ENCODE measurements around the gene DLGAP5. TPM values are rescaled to one million over a fixed set of nuclear protein-coding genes. Genes with fewer than 3 reads are reported as not detected.
A peak's percentile ranks its signal among the peaks of the same experiment; 100 is the strongest.

DLGAP5 gene
- total RNA-seq, 1 experiment from 2014 or later = 72.8 TPM

DNA sequence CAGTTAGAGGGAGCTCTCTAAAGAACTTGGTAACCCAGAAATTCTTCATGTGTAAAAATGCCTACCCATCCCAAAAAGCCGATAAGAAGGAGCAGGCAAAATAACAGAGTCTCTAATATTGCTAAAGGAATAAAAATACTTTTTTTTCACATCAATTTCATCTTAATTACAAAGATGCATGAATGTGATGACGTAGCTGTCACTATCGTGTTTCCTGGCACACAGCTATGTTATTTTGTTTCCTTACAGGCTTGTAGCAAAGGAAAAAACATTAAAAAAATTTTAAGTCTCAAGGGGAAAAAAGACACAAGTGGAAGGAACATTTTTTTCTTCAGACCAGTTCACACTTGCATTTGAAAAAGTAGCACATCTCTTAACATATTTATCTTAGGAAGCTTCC lies 72.6 kb downstream of the DLGAP5 start:
- H3K4me1 ChIP-seq (ENCODE audit: control insufficient read depth in 1 of 2, insufficient read depth in 2 of 2, low read length in 2 of 2) = peaks cover 15 to 17% of the 10 kb centered on the region in 2 experiments
- ChIA-PET CTCF (no interaction called here), POLR2A (interaction anchor here (1.4 to 1.8 kb wide), 2 partner anchors 10 to 11 kb away, joined by 5 to 8 read pairs; partner anchors contain the start of gene LGALS3), RAD21 (ENCODE audit: low non-redundant PET in 1 of 2, low total read pairs in 2 of 2, uncharacterized antibody in 2 of 2, unreplicated experiment in 2 of 2) (no interaction called here)
- H3K4me2 ChIP-seq (ENCODE audit: low read length) = no peak overlapping the region
- no peak overlapping the region for H3K27ac ChIP-seq (ENCODE audit: low read depth, low read length)
- peak overlapping the region; percentile 53 for H2AFZ ChIP-seq (ENCODE audit: low read depth, low read length, poor library complexity, severe bottlenecking)
- ATAC-seq = no peak
- TF ChIP-seq, protein P1, sequence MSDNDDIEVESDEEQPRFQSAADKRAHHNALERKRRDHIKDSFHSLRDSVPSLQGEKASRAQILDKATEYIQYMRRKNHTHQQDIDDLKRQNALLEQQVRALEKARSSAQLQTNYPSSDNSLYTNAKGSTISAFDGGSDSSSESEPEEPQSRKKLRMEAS (IDR thresholded peaks at IDR 0.05) = no peak
- no peak for TF ChIP-seq YY1 (IDR thresholded peaks at IDR 0.05; ENCODE audit: extremely low read depth, insufficient replicate concordance, low read depth, low read length)
- TF ChIP-seq EZH2 (IDR thresholded peaks at IDR 0.05) = no peak
- TF ChIP-seq POLR2AphosphoS5 (IDR thresholded peaks at IDR 0.05; ENCODE audit: low read depth, low read length) = no peak
- no peaks in the 10 kb centered on the region for H3K27me3 ChIP-seq (ENCODE audit: insufficient read depth, low read length)
- no peaks in the 10 kb centered on the region for H3K79me2 ChIP-seq (ENCODE audit: insufficient read depth, low read length)
- H3K9ac ChIP-seq (ENCODE audit: low read length) = no peak overlapping the region
- no peaks in the 10 kb centered on the region for H3K36me3 ChIP-seq (ENCODE audit: control insufficient read depth in 1 of 2, insufficient read depth in 2 of 2, low read length in 2 of 2)
- no TSS peak for BruUV-seq (replicated peaks)
- H4K20me1 ChIP-seq (ENCODE audit: insufficient read depth) = no peaks in the 10 kb centered on the region
- no peaks in the 10 kb centered on the region for H3K9me3 ChIP-seq (ENCODE audit: control insufficient read depth in 1 of 2, insufficient read depth in 1 of 2, low read depth in 1 of 2, low read length in 2 of 2)
- no peaks in the 10 kb centered on the region for H3K9me2 ChIP-seq (ENCODE audit: insufficient read depth)
- no peak for DNase-seq (ENCODE audit: low read depth, low spot score)
- intact Hi-C loops (cut with micrococcal nuclease) = no loop called here
- H3K4me3 ChIP-seq (replicated peaks in 1 of 2; ENCODE audit: low read depth in 1 of 2, low read length in 2 of 2) = no peak overlapping the region

- Histone ChIP-seq H4K20me1 (ENCODE audit: insufficient read depth) (no peaks in the 10 kb centered on the region), H3K4me3 (replicated peaks in 1 of 2; ENCODE audit: low read depth in 1 of 2, low read length in 2 of 2) (no peak overlapping the region), H3K27me3 (ENCODE audit: insufficient read depth, low read length) (no peaks in the 10 kb centered on the region), H3K4me1 (ENCODE audit: control insufficient read depth in 1 of 2, insufficient read depth in 2 of 2, low read length in 2 of 2) (peaks cover 11 to 12% of the 10 kb centered on the region in 2 experiments), H3K27ac (ENCODE audit: low read depth, low read length) (no peak overlapping the region), H2AFZ (ENCODE audit: low read depth, low read length, poor library complexity, severe bottlenecking) (no peak overlapping the region), H3K9me3 (ENCODE audit: control insufficient read depth in 1 of 2, insufficient read depth in 1 of 2, low read depth in 1 of 2, low read length in 2 of 2) (no peaks in the 10 kb centered on the region), H3K9ac (ENCODE audit: low read length) (no peak overlapping the region), H3K79me2 (ENCODE audit: insufficient read depth, low read length) (no peaks in the 10 kb centered on the region), H3K9me2 (ENCODE audit: insufficient read depth) (no peaks in the 10 kb centered on the region), H3K36me3 (ENCODE audit: control insufficient read depth in 1 of 2, insufficient read depth in 2 of 2, low read length in 2 of 2) (no peaks in the 10 kb centered on the region), H3K4me2 (ENCODE audit: low read length) (no peak overlapping the region)
- ChIA-PET CTCF (no interaction called here), RAD21 (ENCODE audit: low non-redundant PET in 1 of 2, low total read pairs in 2 of 2, uncharacterized antibody in 2 of 2, unreplicated experiment in 2 of 2) (no interaction called here), POLR2A (interaction anchor here (1.2 to 1.8 kb wide), 2 partner anchors 11 to 15 kb away, joined by 4 to 8 read pairs; partner anchors contain the start of gene LGALS3)
- DNase-seq (ENCODE audit: low read depth, low spot score) (no peak), ATAC-seq (peak; percentile 54)
- TF ChIP-seq FOSL1 (IDR thresholded peaks at IDR 0.05; ENCODE audit: low read depth) (no peak), CBX3 (IDR thresholded peaks at IDR 0.05; ENCODE audit: low read depth) (no peak), YY1 (IDR thresholded peaks at IDR 0.05; ENCODE audit: extremely low read depth, insufficient replicate concordance, low read depth, low read length) (no peak), JUND (IDR thresholded peaks at IDR 0.05) (no peak), ZBTB33 (IDR thresholded peaks at IDR 0.05; ENCODE audit: extremely low read depth, insufficient replicate concordance, low read length) (no peak), CEBPB (IDR thresholded peaks at IDR 0.05; ENCODE audit: low read depth) (no peak), SP1 (IDR thresholded peaks at IDR 0.05; ENCODE audit: low read depth) (no peak), SRF (IDR thresholded peaks at IDR 0.05; ENCODE audit: low read depth) (no peak), ZNF274 (IDR thresholded peaks at IDR 0.05; ENCODE audit: low read depth, low read length) (no peak), POLR2AphosphoS5 (IDR thresholded peaks at IDR 0.05; ENCODE audit: low read depth, low read length) (no peak), ATF3 (IDR thresholded peaks at IDR 0.05) (no peak), EGR1 (IDR thresholded peaks at IDR 0.05; ENCODE audit: low read depth) (no peak)
- TF ChIP-seq, protein P2, sequence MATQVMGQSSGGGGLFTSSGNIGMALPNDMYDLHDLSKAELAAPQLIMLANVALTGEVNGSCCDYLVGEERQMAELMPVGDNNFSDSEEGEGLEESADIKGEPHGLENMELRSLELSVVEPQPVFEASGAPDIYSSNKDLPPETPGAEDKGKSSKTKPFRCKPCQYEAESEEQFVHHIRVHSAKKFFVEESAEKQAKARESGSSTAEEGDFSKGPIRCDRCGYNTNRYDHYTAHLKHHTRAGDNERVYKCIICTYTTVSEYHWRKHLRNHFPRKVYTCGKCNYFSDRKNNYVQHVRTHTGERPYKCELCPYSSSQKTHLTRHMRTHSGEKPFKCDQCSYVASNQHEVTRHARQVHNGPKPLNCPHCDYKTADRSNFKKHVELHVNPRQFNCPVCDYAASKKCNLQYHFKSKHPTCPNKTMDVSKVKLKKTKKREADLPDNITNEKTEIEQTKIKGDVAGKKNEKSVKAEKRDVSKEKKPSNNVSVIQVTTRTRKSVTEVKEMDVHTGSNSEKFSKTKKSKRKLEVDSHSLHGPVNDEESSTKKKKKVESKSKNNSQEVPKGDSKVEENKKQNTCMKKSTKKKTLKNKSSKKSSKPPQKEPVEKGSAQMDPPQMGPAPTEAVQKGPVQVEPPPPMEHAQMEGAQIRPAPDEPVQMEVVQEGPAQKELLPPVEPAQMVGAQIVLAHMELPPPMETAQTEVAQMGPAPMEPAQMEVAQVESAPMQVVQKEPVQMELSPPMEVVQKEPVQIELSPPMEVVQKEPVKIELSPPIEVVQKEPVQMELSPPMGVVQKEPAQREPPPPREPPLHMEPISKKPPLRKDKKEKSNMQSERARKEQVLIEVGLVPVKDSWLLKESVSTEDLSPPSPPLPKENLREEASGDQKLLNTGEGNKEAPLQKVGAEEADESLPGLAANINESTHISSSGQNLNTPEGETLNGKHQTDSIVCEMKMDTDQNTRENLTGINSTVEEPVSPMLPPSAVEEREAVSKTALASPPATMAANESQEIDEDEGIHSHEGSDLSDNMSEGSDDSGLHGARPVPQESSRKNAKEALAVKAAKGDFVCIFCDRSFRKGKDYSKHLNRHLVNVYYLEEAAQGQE (IDR thresholded peaks at IDR 0.05; ENCODE audit: low read depth) = no peak
- BruUV-seq (replicated peaks) = no TSS peak
- intact Hi-C loops (cut with micrococcal nuclease) = no loop called here
Measured at GRCh38 chr14:55117803-55118441, 73.5 kb downstream of the DLGAP5 start.
